GM12878 (cell line): ENCODE results near the gene DPY19L3. TPM values are rescaled to one million over a fixed set of nuclear protein-coding genes. Genes with fewer than 3 reads are reported as not detected.

ENCODE experiments used
- ATAC-seq: fragments of 200-7000 bp; cut with Tn5 transposase; 3 replicates; pipeline ENCODE4 v1.9.1; 2020; ENCODE audit warnings: mild to moderate bottlenecking, moderate library complexity
- BruUV-seq: library from RNA; stranded (reverse); fragments of 400-500 nt; replicated peaks from 2 replicates; lab custom pipeline; 2021; lab: Mats Ljungman, UMichigan
- CTCF ChIA-PET: fragments of 300-600 bp; sonication (Branson Sonifier 250); formaldehyde crosslinking; extraction: SDS; loops from one replicate; lab custom pipeline; 2021; ENCODE audit warnings: inconsistent platforms; lab: Yijun Ruan, JAX
- POLR2A ChIA-PET: fragments of 350-600 bp; formaldehyde crosslinking; extraction: SDS; loops from one replicate; lab custom pipeline; 2021; ENCODE audit warnings: inconsistent platforms; lab: Charles Lee
- RAD21 ChIA-PET: fragments of 300-600 bp; sonication (Branson Sonifier 250); formaldehyde crosslinking; loops from one replicate; lab custom pipeline; 2023; ENCODE audit warnings: antibody characterized with exemption; ENCODE audit not compliant: unreplicated experiment; lab: Charles Lee
- SMC1A ChIA-PET: fragments of 300-600 bp; sonication (Branson Sonifier 250); formaldehyde crosslinking; loops from one replicate; lab custom pipeline; 2023; ENCODE audit not compliant: unreplicated experiment, uncharacterized antibody; lab: Charles Lee
- DNase-seq: peaks from one replicate; pipeline ENCODE4 v3.0.0-alpha.2; 2011; ENCODE audit warnings: low read depth, low spot score
- FAIRE-seq: peaks from 3 replicates; lab custom pipeline; 2011; peaks lifted over from hg19 to GRCh38; lab: Jason Lieb, UNC
- H2AFZ ChIP-seq: 2 replicates; pipeline ENCODE4 v1.6.0; 2011; ENCODE audit warnings: low read depth, low read length, control low read depth; ENCODE audit not compliant: control insufficient read depth
- H3K27ac ChIP-seq: 2 replicates; pipeline ENCODE4 v1.5.1; 2011; ENCODE audit warnings: control low read depth; ENCODE audit not compliant: control insufficient read depth, insufficient read depth
- H3K27me3 ChIP-seq, 2 experiments: replicated peaks in 1 of 2; 2 replicates each; pipeline versions ENCODE4 v1.6.0 to v1.6.1; 2011; ENCODE audit warnings: low read length in 1 of 2; ENCODE audit not compliant: control insufficient read depth in 2 of 2, insufficient read depth in 2 of 2
- H3K36me3 ChIP-seq, 2 experiments: 2 replicates each; pipeline ENCODE4 v1.5.1; 2011; ENCODE audit warnings: low read length in 1 of 2; ENCODE audit not compliant: control insufficient read depth in 2 of 2, insufficient read depth in 2 of 2
- H3K4me1 ChIP-seq: 2 replicates; pipeline ENCODE4 v1.6.1; 2011; ENCODE audit warnings: mild to moderate bottlenecking, low read length, moderate library complexity, mixed read lengths; ENCODE audit not compliant: control insufficient read depth, insufficient read depth
- H3K4me2 ChIP-seq: 2 replicates; pipeline ENCODE4 v1.6.0; 2011; ENCODE audit warnings: control low read depth; ENCODE audit not compliant: control insufficient read depth, insufficient read depth
- H3K4me3 ChIP-seq: fragments of 200-600 bp; sonication (generic); 2 replicates; pipeline ENCODE4 v1.5.1; 2016
- H3K79me2 ChIP-seq: 2 replicates; pipeline ENCODE4 v1.6.0; 2011; ENCODE audit warnings: low read length; ENCODE audit not compliant: control insufficient read depth, insufficient read depth
- H3K9ac ChIP-seq: 2 replicates; pipeline ENCODE4 v1.8.0; 2011; ENCODE audit warnings: low read length, control low read depth, mixed read lengths; ENCODE audit not compliant: control insufficient read depth, insufficient read depth
- H3K9me3 ChIP-seq: replicated peaks from 3 replicates; pipeline ENCODE4 v1.5.1; 2011; ENCODE audit warnings: mild to moderate bottlenecking, low read length; ENCODE audit not compliant: control insufficient read depth, insufficient read depth
- H4K20me1 ChIP-seq: 2 replicates; pipeline ENCODE4 v1.6.0; 2011; ENCODE audit not compliant: control insufficient read depth, insufficient read depth
- BCL3 ChIP-seq: IDR thresholded peaks from 2 replicates; pipeline ENCODE4 v1.6.1; 2011; ENCODE audit warnings: borderline replicate concordance, low read depth, mild to moderate bottlenecking, moderate library complexity, low read length; ENCODE audit not compliant: insufficient read depth, poor library complexity, severe bottlenecking
- HCFC1 ChIP-seq: fragments of 150-350 bp; IDR thresholded peaks from 2 replicates; pipeline ENCODE4 v1.6.1; 2014; ENCODE audit warnings: low read length
- IRF4 ChIP-seq: IDR thresholded peaks from 2 replicates; pipeline ENCODE4 v1.6.1; 2011; ENCODE audit warnings: low read depth, low read length
- JUNB ChIP-seq: IDR thresholded peaks from 2 replicates; pipeline ENCODE4 v1.6.1; 2016; ENCODE audit warnings: antibody characterized with exemption, mild to moderate bottlenecking
- JUND ChIP-seq: IDR thresholded peaks from 2 replicates; pipeline ENCODE4 v1.6.1; 2012; ENCODE audit warnings: low read depth, mild to moderate bottlenecking, low read length, improper control_type of control experiment, moderate library complexity
- KDM1A ChIP-seq: fragments of 200-600 bp; sonication (generic); IDR thresholded peaks from 2 replicates; pipeline ENCODE4 v1.6.1; 2016; ENCODE audit warnings: borderline replicate concordance
- MTA3 ChIP-seq: IDR thresholded peaks from 2 replicates; pipeline ENCODE4 v1.6.1; 2012; ENCODE audit warnings: low read length, inconsistent platforms, borderline replicate concordance
- NFXL1 ChIP-seq: fragments of 450-650 bp; IDR thresholded peaks from 2 replicates; pipeline ENCODE4 v1.6.1; 2017; ENCODE audit warnings: antibody characterized with exemption, mild to moderate bottlenecking, borderline replicate concordance
- POLR2A ChIP-seq: IDR thresholded peaks from 2 replicates; pipeline ENCODE4 v1.6.1; 2011; ENCODE audit warnings: low read depth, mild to moderate bottlenecking, low read length
- RELA ChIP-seq: fragments of 450-650 bp; IDR thresholded peaks from 2 replicates; pipeline ENCODE4 v1.8.0; 2014; ENCODE audit warnings: borderline replicate concordance; ENCODE audit not compliant: partially characterized antibody
- SMARCA5 ChIP-seq: fragments of 450-650 bp; IDR thresholded peaks from 2 replicates; pipeline ENCODE4 v1.6.1; 2017; ENCODE audit warnings: mild to moderate bottlenecking
- SREBF2 ChIP-seq: IDR thresholded peaks from 2 replicates; pipeline ENCODE4 v1.6.1; 2012; ENCODE audit warnings: mild to moderate bottlenecking, low read length
- WGBS: methylation state at CpG from one replicate; pipeline ENCODE4 v1.1.6; 2016; ENCODE audit warnings: low lambda C conversion rate; ENCODE audit not compliant: insufficient replicate concordance, insufficient coverage; ENCODE audit errors: missing lambda C conversion rate; 5-methylcytosine and 5-hydroxymethylcytosine counted together
- in situ Hi-C: fragments of 300-500 bp; cut with MboI; formaldehyde crosslinking; loops from 9 replicates; pipeline ENCODE4 v1.14.3; 2018; ENCODE audit warnings: mixed read lengths
- intact Hi-C: fragments of 100-400 bp; cut with micrococcal nuclease; formaldehyde crosslinking; loops from one replicate; pipeline ENCODE4 v1.14.2; 2022; ENCODE audit not compliant: unreplicated experiment
- polyA plus RNA-seq, 11 experiments: library from polyadenylated mRNA; depleted of rRNA in 4 of 11; unstranded in 6 of 11; stranded (reverse) in 5 of 11; fragments of >200 nt; fragmentation: Nextera tagmentation in 4 of 11; fragmentation: Illumina TruSeq in 1 of 11; extraction: Ambion mirVana in 4 of 11; extraction: Trizol in 1 of 11; gene quantifications; 1 replicate in 1 of 11; 2 replicates in 10 of 11; pipeline versions ENCODE4 v1.2.1 to v1.2.3, GENCODE V29; 2011 to 2016; ENCODE audit warnings: inconsistent platforms in 2 of 11, missing spikeins in 2 of 11, low read depth in 1 of 11
- total RNA-seq, 4 experiments: library from RNA; depleted of rRNA in 3 of 4; stranded (reverse); fragments of >200 nt in 3 of 4; fragmentation: Illumina TruSeq in 1 of 4; extraction: Trizol in 1 of 4; gene quantifications; 2 replicates each; pipeline versions ENCODE4 v1.2.1 to v1.2.3, GENCODE V29; 2013 to 2021

Gene DPY19L3
- total and polyA plus RNA-seq, 10 of the 15 experiments (the other 5 are each of a cell fraction or from before 2014, with no cell fraction given), result 2.5 to 30.2 (median 13.7) TPM

- no peaks in the 10 kb centered on the region for H4K20me1 ChIP-seq
- ChIA-PET RAD21 (no interaction called here), SMC1A (interaction anchor here (0.6 to 1.5 kb wide), 2 partner anchors 10 to 13 kb away, joined by 3 to 4 read pairs; no protein-coding TSS in a partner anchor), POLR2A (no interaction called here), CTCF (interaction anchor here (0.6 kb wide), 1 partner anchor 520 kb away, joined by 3 read pairs; no protein-coding TSS in a partner anchor)
- H3K4me3 ChIP-seq, result no peak overlapping the region
- H3K36me3 ChIP-seq, result no peaks in the 10 kb centered on the region; a peak in 1 of 4 replicates
- peak; percentile 32; the same call in 2 of the 3 replicates for ATAC-seq
- intact Hi-C loops, result no loop called here
- no peak overlapping the region for H2AFZ ChIP-seq
- no peak overlapping the region for H3K27ac ChIP-seq
- no peak for DNase-seq
- FAIRE-seq, result no peak
- H3K27me3 ChIP-seq, result no peaks in the 10 kb centered on the region
- in situ Hi-C loops, result no loop called here
- no peaks in the 10 kb centered on the region for H3K79me2 ChIP-seq
- no peak overlapping the region for H3K9ac ChIP-seq
- WGBS, result 20% methylated on average over 4 of the region's 4 CpGs
- no peaks in the 10 kb centered on the region for H3K9me3 ChIP-seq
- no peak for TF ChIP-seq NFXL1
- no peak for TF ChIP-seq SMARCA5
- TF ChIP-seq HCFC1, result no peak
- TF ChIP-seq SREBF2, result no peak
- no peak for TF ChIP-seq MTA3
- no peak for TF ChIP-seq BCL3
- TF ChIP-seq POLR2A, result no peak
- no peak for TF ChIP-seq RELA
- no peak for TF ChIP-seq JUND
- no peak for TF ChIP-seq IRF4
- no peak for TF ChIP-seq KDM1A
- TF ChIP-seq JUNB, result no peak
- H3K4me1 ChIP-seq, result no peaks in the 10 kb centered on the region
- no TSS peak for BruUV-seq
- no peak overlapping the region for H3K4me2 ChIP-seq
Measured at GRCh38 chr19:32450217-32450616, 44.6 kb downstream of the DPY19L3 start.
